HG02884 (cell line): Measurements from ENCODE around the gene LZTS2.
"Not testable (repeated sequence)": the region's sequence is repeated elsewhere in the genome, so short reads cannot be mapped to it uniquely, and the experiment has no call there.

Experiments used
- ATAC-seq: cut with Tn5 transposase; IDR thresholded peaks from one replicate; pipeline ENCODE4 v1.9.1; 2021; ENCODE audit warnings: mild to moderate bottlenecking, moderate library complexity; ENCODE audit not compliant: unreplicated experiment

The LZTS2 gene

GRCh38 chr10:101031128-101031795 lies 31.7 kb downstream of the LZTS2 start, which contains the start of the genes PDZD7 and SFXN3:
PDZD7 (minus strand) TSS chr10:101031129; CDS start chr10:101030219, 910 bp downstream.
SFXN3 (plus strand) TSS chr10:101031234; CDS start chr10:101034695, 3,461 bp downstream.
- peak; percentile 86 for ATAC-seq

GRCh38 chr10:101031796-101032636 lies 32.4 kb downstream of the LZTS2 start:
- no peak for ATAC-seq

- no peak for ATAC-seq
These were observed 33.1 kb downstream of the LZTS2 start for GRCh38 chr10:101032637-101033224.

GRCh38 chr10:101033276-101033675 lies 33.7 kb downstream of the LZTS2 start:
- ATAC-seq = no peak

- not testable (repeated sequence) for ATAC-seq
These were observed 34.8 kb downstream of the LZTS2 start for GRCh38 chr10:101034404-101034803.

- no peak for ATAC-seq
These were observed 35.7 kb downstream of the LZTS2 start for GRCh38 chr10:101035314-101035713.

- ATAC-seq = no peak
These were observed 36.5 kb downstream of the LZTS2 start for GRCh38 chr10:101035916-101036702.

GRCh38 chr10:101036726-101037125 lies 37.1 kb downstream of the LZTS2 start:
- ATAC-seq = no peak

- no peak for ATAC-seq
These were observed 38.9 kb downstream of the LZTS2 start for GRCh38 chr10:101038484-101038883.

GRCh38 chr10:101040061-101040460 lies 40.5 kb downstream of the LZTS2 start:
- no peak for ATAC-seq

- no peak for ATAC-seq
These were observed 41.2 kb downstream of the LZTS2 start for GRCh38 chr10:101040851-101041250.

GRCh38 chr10:101041252-101041761 lies 41.7 kb downstream of the LZTS2 start:
- no peak for ATAC-seq

GRCh38 chr10:101042118-101042517 lies 42.5 kb downstream of the LZTS2 start:
- no peak for ATAC-seq

- ATAC-seq = peak; percentile 89
These were observed 43.2 kb downstream of the LZTS2 start for GRCh38 chr10:101042667-101043362.

- ATAC-seq = no peak
These were observed 43.7 kb downstream of the LZTS2 start for GRCh38 chr10:101043363-101043707.

GRCh38 chr10:101044117-101044516 lies 44.5 kb downstream of the LZTS2 start:
- ATAC-seq = no peak

- no peak for ATAC-seq
These were observed 47.0 kb downstream of the LZTS2 start for GRCh38 chr10:101046332-101047238.

GRCh38 chr10:101047268-101047667 lies 47.7 kb downstream of the LZTS2 start:
- no peak for ATAC-seq
